Heart left ventricle (tissue), 13 donors: Measurements from ENCODE around the gene PPP1R12B.

Source experiments
- POLR2A ChIP-seq, 2 donors: fragments of 450-650 bp; IDR thresholded peaks; one replicate each; pipeline ENCODE4 v1.6.1; 2017; ENCODE audit warnings: antibody characterized with exemption in 2 of 2, mild to moderate bottlenecking in 2 of 2, moderate library complexity in 2 of 2
- TF ChIP-seq, protein P1 (sequence below), 12 donors: fragments of 200-600 bp; sonication (generic) in 4 of 12; IDR thresholded peaks; one replicate each; pipeline versions ENCODE4 v1.5.0 to v1.8.0; 2018 to 2022; ENCODE audit warnings: antibody characterized with exemption in 12 of 12, mild to moderate bottlenecking in 5 of 12
- donor health status: ischemic (EF 13 %, LVEDD 7.1; RV severe dilation, severe dysfunction).
- donor health status: DM: no; HTN: yes; CAD: no.
- donor health status: DM: no; HTN: no; CAD: no.
- donor health status: ischemic (EF 25% LVEDD 6.9; RV normal size, moderate dysfunction).
- donor health status: ischemic (EF 25% LVEDD 5.7; RV mildly dilated, moderate dysfunction).
- donor health status: ischemic (EF 35%, LVEDD 5.7; RV mildly dilated, moderate dysfunction).
- donor health status: nonischemic (EF 11% LVEDD 7.7; RV severe dilation, severe dysfunction).
- donor health status: DM: yes; HTN: yes; CAD: no.
- donor health status: PGD.
- donor health status: ischemic (EF 29% LVEDD 5.4; RV normal size, mild dysfunction).
- donor health status: nonischemic (EF 23%, LVEDD 6.1; RV moderate dilation, normal function).

DNA sequence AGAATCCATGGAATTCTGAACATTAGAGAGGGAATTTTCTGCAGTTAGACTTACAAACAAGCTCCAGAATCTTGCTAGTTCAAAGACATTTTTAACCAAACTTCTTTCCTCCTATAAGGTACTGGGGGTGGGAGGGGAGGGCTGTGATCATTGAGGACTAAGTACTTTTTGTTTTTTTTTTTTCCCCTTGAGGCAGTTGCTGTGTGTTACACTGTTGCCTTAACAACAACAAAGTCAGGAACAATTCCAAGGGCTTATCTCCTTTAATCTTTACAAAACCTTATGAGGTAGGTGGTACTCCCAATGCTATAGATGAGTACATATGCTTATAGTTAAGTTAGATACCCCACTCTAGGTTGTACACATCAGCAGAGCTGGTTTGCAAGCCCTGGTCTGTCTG is 62.9 kb downstream of the PPP1R12B start:
- TF ChIP-seq, protein P1, sequence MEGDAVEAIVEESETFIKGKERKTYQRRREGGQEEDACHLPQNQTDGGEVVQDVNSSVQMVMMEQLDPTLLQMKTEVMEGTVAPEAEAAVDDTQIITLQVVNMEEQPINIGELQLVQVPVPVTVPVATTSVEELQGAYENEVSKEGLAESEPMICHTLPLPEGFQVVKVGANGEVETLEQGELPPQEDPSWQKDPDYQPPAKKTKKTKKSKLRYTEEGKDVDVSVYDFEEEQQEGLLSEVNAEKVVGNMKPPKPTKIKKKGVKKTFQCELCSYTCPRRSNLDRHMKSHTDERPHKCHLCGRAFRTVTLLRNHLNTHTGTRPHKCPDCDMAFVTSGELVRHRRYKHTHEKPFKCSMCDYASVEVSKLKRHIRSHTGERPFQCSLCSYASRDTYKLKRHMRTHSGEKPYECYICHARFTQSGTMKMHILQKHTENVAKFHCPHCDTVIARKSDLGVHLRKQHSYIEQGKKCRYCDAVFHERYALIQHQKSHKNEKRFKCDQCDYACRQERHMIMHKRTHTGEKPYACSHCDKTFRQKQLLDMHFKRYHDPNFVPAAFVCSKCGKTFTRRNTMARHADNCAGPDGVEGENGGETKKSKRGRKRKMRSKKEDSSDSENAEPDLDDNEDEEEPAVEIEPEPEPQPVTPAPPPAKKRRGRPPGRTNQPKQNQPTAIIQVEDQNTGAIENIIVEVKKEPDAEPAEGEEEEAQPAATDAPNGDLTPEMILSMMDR (IDR thresholded peaks at IDR 0.05) = no peak
- TF ChIP-seq POLR2A (IDR thresholded peaks at IDR 0.05) = no peak
